Small intestine (tissue), 16 donors: ENCODE data around the gene DLST. TPM values are rescaled to one million over a fixed set of nuclear protein-coding genes. Genes with fewer than 3 reads are reported as not detected.

Experiments used
- DNase-seq, 2 donors: peaks; one replicate each; pipeline versions ENCODE4 v3.0.0 to v3.0.0-alpha.2; 2013
- FAIRE-seq: peaks from 2 replicates; lab custom pipeline; 2012; peaks lifted over from hg19 to GRCh38; lab: Jason Lieb, UNC
- H3K27ac ChIP-seq, 3 donors: one replicate each; pipeline ENCODE4 v1.5.1; 2013; ENCODE audit warnings: low read length in 2 of 3, mild to moderate bottlenecking in 2 of 3, control low read depth in 1 of 3, inconsistent platforms in 1 of 3, low read depth in 1 of 3, moderate library complexity in 1 of 3
- H3K27me3 ChIP-seq, 3 donors: one replicate each; pipeline ENCODE4 v1.6.1; 2013; ENCODE audit warnings: low read length in 3 of 3, inconsistent platforms in 1 of 3; ENCODE audit not compliant: control insufficient read depth in 3 of 3, insufficient read depth in 3 of 3
- H3K36me3 ChIP-seq, 3 donors: one replicate each; pipeline ENCODE4 v1.6.1; 2013; ENCODE audit warnings: low read length in 3 of 3, inconsistent platforms in 1 of 3, low read depth in 1 of 3, mild to moderate bottlenecking in 1 of 3, moderate library complexity in 1 of 3; ENCODE audit not compliant: control insufficient read depth in 3 of 3, insufficient read depth in 2 of 3
- H3K4me1 ChIP-seq, 3 donors: one replicate each; pipeline ENCODE4 v1.6.1; 2013; ENCODE audit warnings: low read length in 2 of 3, inconsistent platforms in 1 of 3, low read depth in 1 of 3, mild to moderate bottlenecking in 1 of 3, moderate library complexity in 1 of 3; ENCODE audit not compliant: control insufficient read depth in 3 of 3, insufficient read depth in 2 of 3
- H3K4me3 ChIP-seq, 3 donors: one replicate each; pipeline ENCODE4 v1.5.1; 2013; ENCODE audit warnings: low read length in 3 of 3, control low read depth in 1 of 3, inconsistent platforms in 1 of 3, low read depth in 1 of 3, mild to moderate bottlenecking in 1 of 3, moderate library complexity in 1 of 3
- H3K9me3 ChIP-seq, 2 donors: one replicate each; pipeline ENCODE4 v1.6.1; 2013; ENCODE audit warnings: low read depth in 1 of 2, low read length in 1 of 2; ENCODE audit not compliant: control insufficient read depth in 2 of 2, insufficient read depth in 1 of 2
- WGBS, 3 donors: extraction: QIAGEN DNeasy Blood & Tissue Kit; methylation state at CpG; one replicate each; pipeline ENCODE4 v1.1.7; 2013; 5-methylcytosine and 5-hydroxymethylcytosine counted together
- long read RNA-seq, 10 donors: transcript quantifications; one replicate each; lab custom pipeline, GENCODE V29; 2026
- polyA plus RNA-seq, 4 donors: library from polyadenylated mRNA; stranded (reverse) in 3 of 4; unstranded in 1 of 4; fragments of 200-250 nt in 3 of 4; fragments of 120-200 nt in 1 of 4; gene quantifications; one replicate each; pipeline versions ENCODE4 v1.2.1 to v1.2.3, GENCODE V29; 2013
- donor health status: healthy with polysubstance abuse.
- donor health status: control.
- donor health status: control.
- donor health status: Bipolar disorder and iron deficiency.
- donor health status: healthy.

DLST gene
- 100 to 1,000 TPM in 2 of 4 donors, 10 to 100 TPM in 2; 94.2 to 110 (median 97.8) TPM for polyA plus RNA-seq
- long read RNA-seq, donor 1, result 0 reads
- long read RNA-seq, donor 2, partial matches to known transcripts, result 0 of 6 reads
- long read RNA-seq, donor 2, other reads (novel, unspliced or antisense), result 0 of 6 reads
- long read RNA-seq, donor 3, partial matches to known transcripts, result 0 of 4 reads
- long read RNA-seq, donor 3, other reads (novel, unspliced or antisense), result 0 of 4 reads
- long read RNA-seq, donor 4, result 0 reads
- long read RNA-seq, donor 5, partial matches to known transcripts, result 0 of 1 reads
- long read RNA-seq, donor 5, other reads (novel, unspliced or antisense), result 0 of 1 reads
- long read RNA-seq, donor 6, partial matches to known transcripts, result 0 of 6 reads
- long read RNA-seq, donor 6, other reads (novel, unspliced or antisense), result 0 of 6 reads
- long read RNA-seq, donor 7, result 0 reads
- long read RNA-seq, donor 8, result 0 reads
- long read RNA-seq, donor 9, partial matches to known transcripts, result 0 of 2 reads
- long read RNA-seq, donor 9, other reads (novel, unspliced or antisense), result 0 of 2 reads
- long read RNA-seq, donor 10, transcript DLST-202 (15 exons, 2,838 nt), result major isoform, 7 of 48 reads
- long read RNA-seq, donor 10, partial matches to known transcripts, result 33 of 48 reads
- long read RNA-seq, donor 10, other reads (novel, unspliced or antisense), result 0 of 48 reads

DNA sequence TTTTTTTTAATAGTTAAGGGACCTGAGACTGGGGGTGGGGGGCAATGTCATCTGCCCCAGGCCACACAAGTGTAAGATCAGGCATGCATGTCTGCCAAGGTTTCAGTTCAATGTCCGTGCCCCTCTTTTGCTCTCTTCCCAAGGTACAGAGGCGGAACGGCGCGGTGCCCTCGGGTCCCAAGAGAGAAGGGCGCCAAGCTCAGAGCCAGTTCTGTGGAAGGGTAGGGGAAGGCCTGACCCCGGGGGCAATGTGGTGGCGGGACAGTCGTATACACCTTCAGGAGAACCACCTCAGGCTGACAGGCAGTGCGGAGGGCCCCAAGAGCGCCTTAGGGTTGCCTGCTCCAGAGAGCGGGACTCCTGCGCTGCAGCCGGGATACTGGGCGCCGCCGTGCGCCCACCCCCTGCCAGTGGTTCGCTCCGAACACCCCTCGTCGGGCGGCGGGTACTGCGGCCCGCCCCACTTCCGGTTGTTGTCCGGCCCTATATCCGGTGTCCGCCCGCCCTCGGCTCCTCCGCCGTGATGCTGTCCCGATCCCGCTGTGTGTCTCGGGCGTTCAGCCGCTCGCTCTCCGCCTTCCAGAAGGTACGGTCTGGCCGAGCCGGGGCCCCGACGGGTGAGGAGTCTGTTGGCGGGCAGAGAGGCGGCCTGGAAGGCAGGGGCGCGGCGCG is at the start of gene DLST:
Gene DLST, plus strand, starts transcription at position 486 of the 672 bp plus-strand sequence. Its CDS starts 38 bp downstream, at position 524.
- Histone ChIP-seq H3K9me3 (no peaks in the 10 kb centered on the region), H3K4me3 (peak within 1 kb of the TSS; percentile 72 to 100 (median 77)), H3K36me3 (peaks cover 0 to 5% (median 3%) of the 10 kb centered on the region in 3 donors), H3K4me1 (peaks cover 9 to 34% (median 27%) of the 10 kb centered on the region in 3 donors), H3K27ac (peak within 1 kb of the TSS; percentile 88 to 100 (median 93)), H3K27me3 (no peaks in the 10 kb centered on the region)
- 0 to 1% (median 0%) methylated on average over 45 to 53 of the region's 53 CpGs for WGBS, 3 donors
- no peak for FAIRE-seq
- DNase-seq, result peak; percentile 82 to 96

- DNase-seq (no peak), FAIRE-seq (no peak)
- Histone ChIP-seq H3K9me3 (no peaks in the 10 kb centered on the region), H3K4me3 (no peak overlapping the region), H3K27ac (no peak overlapping the region), H3K4me1 (no peaks in the 10 kb centered on the region), H3K27me3 (no peaks in the 10 kb centered on the region), H3K36me3 (peaks cover 3 to 17% (median 6%) of the 10 kb centered on the region in 3 donors)
- WGBS, 3 donors, result 93 to 96% (median 94%) methylated on average over 4 of the region's 4 CpGs
These were observed 48.9 kb upstream of the DLST start for GRCh38 chr14:74832849-74833248.

DNA sequence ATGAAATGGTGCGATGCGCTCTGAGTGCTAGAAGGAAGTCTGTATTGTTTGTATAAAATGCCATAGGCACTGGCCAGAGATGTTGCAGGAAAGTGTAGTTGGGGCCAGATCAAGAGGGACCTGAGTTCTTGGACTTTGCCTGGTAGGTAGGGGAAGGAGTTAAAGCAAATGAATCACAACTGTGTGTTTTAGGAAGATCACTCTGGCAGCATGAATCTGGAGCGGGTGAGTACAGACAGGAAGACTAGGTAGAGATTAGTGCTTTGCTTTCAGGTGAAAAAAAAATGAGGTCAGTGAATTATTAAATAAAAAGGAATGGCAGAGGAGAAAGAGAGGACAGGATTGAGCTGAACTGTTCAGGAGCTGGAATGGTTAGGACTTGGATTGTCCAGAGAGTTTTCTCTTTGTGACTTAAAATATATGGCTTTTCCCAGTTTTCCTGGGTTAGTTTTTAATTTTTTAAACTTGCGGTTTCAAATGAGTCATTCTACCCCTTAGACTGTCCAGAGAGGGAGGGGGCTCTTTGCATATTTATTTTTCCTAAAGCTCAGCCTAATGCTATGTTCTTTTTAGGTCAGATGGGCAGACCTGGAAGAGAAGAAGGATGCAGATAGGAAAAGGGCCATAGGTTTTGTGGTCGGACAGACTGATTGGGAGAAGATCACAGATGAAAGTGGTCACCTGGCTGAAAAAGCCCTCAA is 46.9 kb upstream of the DLST start:
- Histone ChIP-seq H3K9me3 (no peaks in the 10 kb centered on the region), H3K36me3 (peaks cover 0 to 16% (median 2%) of the 10 kb centered on the region in 3 donors), H3K27me3 (no peaks in the 10 kb centered on the region), H3K4me3 (no peak overlapping the region), H3K4me1 (no peaks in the 10 kb centered on the region), H3K27ac (peak overlapping the region in 1 of 3 donors; percentile 27)
- DNase-seq, result no peak
- no peak for FAIRE-seq
- 71 to 88% (median 77%) methylated on average over 5 of the region's 5 CpGs for WGBS, 3 donors

GRCh38 chr14:74835645-74836250 is 46.0 kb upstream of the DLST start:
- 79 to 88% (median 80%) methylated on average over 7 of the region's 7 CpGs for WGBS, 3 donors
- Histone ChIP-seq H3K36me3 (peaks cover 0 to 12% (median 1%) of the 10 kb centered on the region in 3 donors), H3K27me3 (no peaks in the 10 kb centered on the region), H3K27ac (peak overlapping the region in 1 of 3 donors; percentile 22), H3K4me1 (no peaks in the 10 kb centered on the region), H3K4me3 (no peak overlapping the region), H3K9me3 (no peaks in the 10 kb centered on the region)
- DNase-seq (no peak), FAIRE-seq (no peak)

GRCh38 chr14:74836251-74836960 is 45.3 kb upstream of the DLST start:
- H3K27me3 ChIP-seq, result no peaks in the 10 kb centered on the region
- WGBS, 3 donors, result 79 to 95% (median 93%) methylated on average over 1 of the region's 1 CpG
- H3K27ac ChIP-seq, result peak overlapping the region in 1 of 3 donors; percentile 17
- no peak for FAIRE-seq
- H3K4me1 ChIP-seq, result no peaks in the 10 kb centered on the region
- peaks cover 0 to 12% (median 2%) of the 10 kb centered on the region in 3 donors for H3K36me3 ChIP-seq
- no peaks in the 10 kb centered on the region for H3K9me3 ChIP-seq
- no peak overlapping the region for H3K4me3 ChIP-seq
- no peak for DNase-seq

- no peaks in the 10 kb centered on the region for H3K9me3 ChIP-seq
- H3K27me3 ChIP-seq, result no peaks in the 10 kb centered on the region
- H3K36me3 ChIP-seq, result peaks cover 0 to 10% (median 2%) of the 10 kb centered on the region in 3 donors
- 27 to 74% (median 51%) methylated on average over 2 of the region's 2 CpGs for WGBS, 3 donors
- DNase-seq (peak in 1 of 2 donors; percentile 15), FAIRE-seq (no peak)
- H3K27ac ChIP-seq, result no peak overlapping the region
- no peaks in the 10 kb centered on the region for H3K4me1 ChIP-seq
- no peak overlapping the region for H3K4me3 ChIP-seq
These were observed 43.5 kb upstream of the DLST start for GRCh38 chr14:74838166-74838565.

DNA sequence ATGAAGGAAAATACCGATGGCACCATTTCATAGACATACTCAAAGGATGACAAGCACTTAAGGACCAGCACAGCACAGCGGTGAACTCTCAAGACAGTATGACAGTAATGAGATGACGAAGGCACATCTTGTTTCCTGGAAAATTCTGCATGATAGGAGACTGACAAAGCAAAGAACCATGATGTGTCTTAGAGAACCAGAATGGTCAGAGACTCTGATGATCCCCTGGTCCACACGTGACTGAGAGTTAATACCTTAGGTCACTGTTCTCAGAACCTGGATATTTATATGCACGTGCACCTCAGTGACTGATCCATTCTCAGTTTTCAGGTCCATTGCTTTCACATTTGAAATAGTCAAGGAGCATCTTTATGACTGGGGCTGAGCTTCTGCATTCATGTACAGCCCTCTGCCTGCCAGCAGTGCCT is 41.1 kb upstream of the DLST start:
- Histone ChIP-seq H3K36me3 (peaks cover 0 to 6% (median 2%) of the 10 kb centered on the region in 3 donors), H3K4me3 (no peak overlapping the region), H3K9me3 (no peaks in the 10 kb centered on the region), H3K4me1 (no peaks in the 10 kb centered on the region), H3K27ac (peak overlapping the region in 1 of 3 donors; percentile 62), H3K27me3 (no peaks in the 10 kb centered on the region)
- DNase-seq (no peak), FAIRE-seq (no peak)
- 79 to 85% (median 85%) methylated on average over 5 of the region's 5 CpGs for WGBS, 3 donors
